Glomerular visceral epithelial cell (primary cell): ENCODE data around the gene MED27.

ENCODE experiments used
- DNase-seq: peaks from one replicate; pipeline ENCODE4 v3.0.0-alpha.2; 2016; ENCODE audit errors: extremely low spot score

The MED27 gene

GRCh38 chr9:131969469-131969989 lies 110.1 kb downstream of the MED27 start:
- DNase-seq = no peak

GRCh38 chr9:131968632-131969031 lies 111.0 kb downstream of the MED27 start:
- no peak for DNase-seq

DNA sequence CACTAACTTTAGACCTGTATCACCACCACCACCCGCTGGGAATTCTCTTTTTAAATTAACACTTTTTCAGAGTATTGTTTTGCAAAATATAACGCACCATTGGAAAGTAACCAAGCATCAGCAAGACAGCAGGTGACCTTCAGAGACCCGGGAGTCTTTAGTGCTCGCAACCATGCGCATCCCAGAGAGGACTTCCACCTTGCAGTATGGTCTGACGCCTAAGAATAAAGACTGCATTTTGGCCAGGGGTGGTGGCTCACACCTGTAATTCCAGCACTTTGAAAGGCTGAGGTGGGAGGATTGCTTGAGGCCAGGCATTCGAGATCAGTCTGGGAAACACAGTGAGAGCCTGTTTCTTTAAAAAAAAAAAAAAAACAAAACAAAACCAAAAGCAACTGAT lies 113.8 kb downstream of the MED27 start:
- DNase-seq = no peak

DNA sequence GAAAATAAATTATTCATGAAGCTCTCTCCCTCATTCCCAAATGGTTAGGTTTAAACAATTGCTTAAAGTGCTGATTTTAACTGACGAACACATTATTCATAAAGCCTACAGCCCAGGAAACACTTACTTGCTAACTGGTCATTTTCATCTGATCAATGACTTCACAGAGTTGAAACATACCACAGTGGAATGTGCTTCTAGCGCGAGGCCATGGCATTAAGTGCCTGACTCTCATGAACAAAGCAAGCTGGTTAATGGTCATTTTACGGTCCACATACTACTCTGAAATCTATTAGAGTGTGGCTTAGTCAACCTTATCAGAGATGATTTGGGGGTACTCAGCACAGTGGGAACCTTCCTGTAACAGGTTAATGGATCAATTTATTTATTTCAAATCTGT lies 114.6 kb downstream of the MED27 start:
- no peak for DNase-seq

DNA sequence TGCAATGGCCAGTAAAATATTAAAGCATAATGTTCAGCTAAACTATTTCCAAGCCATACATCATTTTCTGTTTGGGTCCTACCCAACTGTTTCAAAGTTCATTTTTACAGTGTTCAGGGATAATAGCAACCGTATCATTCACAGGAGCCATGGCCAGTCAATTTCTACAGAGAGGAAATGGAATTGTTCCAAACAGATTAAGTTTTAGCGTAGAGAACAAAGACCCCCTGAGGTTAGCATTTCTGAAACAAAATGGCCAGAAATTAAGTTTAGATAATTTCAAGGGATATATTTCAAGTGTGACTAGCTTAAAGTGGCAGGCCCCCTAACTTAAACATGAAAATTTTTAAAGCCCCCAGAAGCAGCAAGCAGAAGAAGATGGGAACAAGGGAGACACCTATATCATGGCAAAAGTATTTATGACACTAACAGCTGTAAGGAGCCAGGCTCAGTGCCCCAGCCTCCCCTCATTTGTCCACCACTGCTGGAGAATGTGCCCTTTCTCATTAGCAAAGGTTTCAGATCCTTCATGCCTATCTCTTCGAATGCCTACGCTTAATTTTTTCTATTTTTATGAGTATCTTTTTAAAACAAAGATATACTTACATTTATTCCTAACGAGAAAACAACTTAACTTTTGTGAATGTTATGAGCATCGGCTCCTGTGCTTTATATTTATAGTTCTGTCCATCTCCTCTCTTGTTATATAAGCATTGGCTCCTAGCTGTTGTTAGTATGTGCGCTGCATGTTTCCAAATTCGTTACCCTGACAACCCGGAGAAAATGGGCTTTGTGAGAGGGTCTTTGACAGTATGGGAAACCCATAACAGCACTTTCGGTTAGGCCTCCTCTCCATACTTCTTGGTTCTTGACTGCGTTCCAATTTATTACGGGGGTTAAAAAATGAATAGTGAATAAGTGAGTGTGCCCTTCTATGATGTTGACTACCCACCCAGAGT lies 116.3 kb downstream of the MED27 start:
- DNase-seq = no peak

DNA sequence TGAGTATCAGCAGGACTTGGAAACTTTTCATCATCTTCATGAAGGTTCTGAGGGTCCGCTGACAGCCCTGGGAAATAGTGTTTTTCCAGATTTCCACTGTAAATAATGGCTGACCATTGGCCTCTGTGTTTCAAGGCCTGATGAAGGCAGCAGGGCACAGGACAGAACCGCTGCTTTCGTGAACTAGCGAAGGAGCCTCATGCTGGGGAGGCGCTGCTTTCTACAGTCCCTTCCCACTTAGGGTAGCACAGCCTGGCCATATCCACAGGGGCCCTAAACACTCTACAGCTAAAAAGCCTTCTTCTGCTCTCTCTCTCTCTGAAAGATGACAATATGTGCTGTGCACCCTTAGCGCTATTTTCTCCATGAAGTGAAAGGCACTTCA lies 118.2 kb downstream of the MED27 start:
- DNase-seq = no peak

GRCh38 chr9:131960851-131961495 lies 118.7 kb downstream of the MED27 start:
- peak; percentile 6 for DNase-seq

GRCh38 chr9:131960311-131960710 lies 119.4 kb downstream of the MED27 start:
- DNase-seq = no peak

DNA sequence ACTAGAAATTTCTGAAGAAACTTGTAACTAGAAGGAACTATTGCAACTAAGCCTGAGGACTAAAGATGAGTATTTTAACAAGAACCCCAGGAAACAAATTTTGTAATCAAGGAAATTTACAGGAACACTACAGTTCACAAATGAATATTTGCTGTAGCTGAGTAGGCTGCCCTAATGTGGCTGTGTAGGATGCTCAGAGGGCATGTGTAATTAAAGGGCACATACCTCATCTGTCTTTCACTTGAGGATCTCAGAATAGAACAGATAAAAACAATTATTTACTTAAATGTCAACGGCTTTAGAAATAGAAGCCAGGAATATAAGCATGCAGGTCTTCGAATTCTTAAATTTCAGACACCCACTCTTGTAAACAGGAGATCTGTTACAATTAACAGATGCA lies 119.8 kb downstream of the MED27 start:
- no peak for DNase-seq

GRCh38 chr9:131959056-131959455 lies 120.6 kb downstream of the MED27 start:
- DNase-seq = no peak

DNA sequence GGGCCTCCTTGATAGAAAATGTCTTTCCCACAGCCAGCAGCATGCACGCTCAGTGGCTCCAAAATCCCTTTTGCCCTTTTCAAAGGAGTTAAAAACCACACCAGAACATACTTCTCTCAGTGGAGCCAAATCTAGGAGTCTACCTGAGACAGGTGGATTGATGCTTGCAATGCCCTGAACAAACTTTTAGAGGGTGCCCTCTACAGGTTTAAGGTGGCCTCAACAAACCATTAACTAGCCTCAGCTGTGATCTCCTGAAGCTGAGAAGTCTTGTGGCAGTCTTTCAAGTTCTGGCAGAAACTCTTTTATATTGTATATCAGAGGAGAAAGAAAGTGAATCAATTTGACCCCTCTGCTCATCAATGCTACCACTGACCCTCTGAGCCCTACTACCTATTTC lies 125.4 kb downstream of the MED27 start:
- DNase-seq = no peak

GRCh38 chr9:131951905-131952304 lies 127.8 kb downstream of the MED27 start:
- no peak for DNase-seq

GRCh38 chr9:131951155-131951554 lies 128.5 kb downstream of the MED27 start:
- no peak for DNase-seq

GRCh38 chr9:131950487-131950886 lies 129.2 kb downstream of the MED27 start:
- DNase-seq = no peak

DNA sequence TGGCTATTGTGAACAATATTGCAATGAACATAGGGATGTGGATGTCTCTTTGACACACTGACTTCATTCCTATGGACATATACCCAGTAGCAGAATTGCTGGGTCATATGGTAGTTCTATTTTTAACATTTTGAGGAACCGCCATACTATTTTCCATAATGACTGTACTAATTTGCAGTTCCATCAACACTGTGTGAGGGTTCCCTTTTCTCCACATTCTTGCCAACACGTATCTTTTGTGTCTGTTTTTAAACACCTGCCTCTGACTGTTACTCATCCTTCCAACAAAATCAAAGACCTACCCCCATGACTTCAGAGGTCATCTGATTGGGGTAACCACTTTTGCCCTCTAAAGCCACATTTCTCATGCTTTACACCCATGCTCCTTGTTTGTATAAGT lies 133.5 kb downstream of the MED27 start:
- DNase-seq = no peak

DNA sequence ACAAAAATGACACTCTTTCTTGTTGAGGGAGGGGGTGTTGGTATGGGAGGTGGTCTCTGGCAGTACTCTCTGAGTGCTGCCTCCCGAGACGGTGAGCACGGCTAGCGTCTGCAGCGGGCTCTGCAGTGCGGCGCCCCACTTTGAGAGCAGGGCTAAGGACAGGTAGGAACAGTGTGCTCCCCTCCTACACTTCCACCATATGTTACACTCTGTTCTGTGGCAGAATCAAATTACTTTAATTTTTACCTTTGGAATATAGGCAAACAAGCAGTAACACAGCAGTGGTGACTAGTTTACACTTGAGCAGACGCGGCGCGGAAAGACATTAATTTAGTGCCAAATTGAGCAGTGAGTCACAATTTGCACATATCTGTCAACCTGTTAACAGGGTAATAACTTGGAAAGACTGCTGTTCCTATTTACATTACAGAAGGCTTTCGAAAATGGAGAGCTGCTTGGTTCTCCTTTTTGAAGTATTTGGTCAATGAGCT lies 136.3 kb downstream of the MED27 start:
- DNase-seq = no peak

DNA sequence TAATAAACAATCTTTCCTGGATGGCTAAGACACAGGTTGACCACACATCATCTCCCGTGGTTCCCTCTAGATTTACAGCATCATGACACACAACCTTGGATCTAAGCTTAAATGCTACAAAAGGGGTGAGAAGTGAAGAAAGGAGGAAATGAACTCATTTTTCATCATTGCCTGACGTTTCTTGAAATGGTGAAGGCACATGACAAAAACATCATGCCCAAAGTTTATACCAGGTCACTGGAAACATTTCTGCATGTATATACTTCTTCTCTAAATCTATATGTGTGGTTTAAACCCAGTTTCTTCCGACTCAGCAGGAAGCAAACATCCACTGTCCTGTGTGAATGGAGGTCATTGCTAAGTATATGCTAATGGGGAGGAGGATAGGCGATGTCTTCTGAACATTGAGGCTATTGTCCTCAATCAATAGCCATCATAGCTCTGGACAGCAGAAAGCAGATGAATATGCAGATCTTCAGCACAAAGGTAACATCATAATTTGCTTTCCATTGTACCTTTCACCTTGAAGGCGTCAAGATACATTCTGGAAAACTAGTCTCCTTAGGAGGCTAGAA lies 137.4 kb downstream of the MED27 start:
- no peak for DNase-seq

- no peak for DNase-seq
Observed at GRCh38 chr9:131937451-131937850, 142.2 kb downstream of the MED27 start.

DNA sequence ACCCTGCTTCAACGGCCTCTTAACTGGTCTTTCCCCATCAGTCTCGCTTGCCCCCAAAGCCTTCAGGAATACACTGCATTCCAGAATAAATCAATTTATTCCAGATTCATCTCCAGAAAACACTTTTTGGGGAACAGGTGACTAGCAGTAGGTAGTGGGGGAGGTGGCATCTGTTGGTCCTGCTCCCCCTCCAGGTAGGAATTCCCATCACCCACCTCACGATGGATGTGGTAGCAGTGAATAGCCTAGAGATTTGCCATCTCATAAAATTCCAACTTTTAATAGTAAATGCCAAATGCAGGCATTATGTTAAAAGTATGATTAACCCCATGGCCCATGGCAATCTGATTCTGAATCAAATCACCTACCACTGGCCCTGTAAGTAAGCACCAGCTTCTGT lies 142.7 kb downstream of the MED27 start:
- no peak for DNase-seq

DNA sequence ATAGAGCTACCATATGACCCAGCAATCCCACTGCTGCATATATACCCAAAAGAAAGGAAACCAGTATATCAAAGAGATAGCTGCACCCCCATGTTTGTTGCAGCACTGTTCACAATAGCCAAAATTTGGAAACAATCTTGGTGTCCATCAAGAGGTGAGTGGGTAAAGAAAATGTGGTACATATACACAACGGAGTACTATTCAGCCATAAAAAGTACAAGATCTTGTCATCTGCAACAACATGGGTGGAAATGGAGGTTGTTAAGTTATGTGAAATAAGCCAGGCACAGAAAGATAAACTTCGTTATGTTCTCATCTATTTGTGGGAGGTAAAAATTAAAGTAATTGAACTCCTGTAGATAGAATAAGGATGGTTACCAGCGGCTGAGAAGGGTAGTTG lies 145.0 kb downstream of the MED27 start:
- no peak for DNase-seq

GRCh38 chr9:131927091-131927490 lies 152.6 kb downstream of the MED27 start:
- DNase-seq = no peak

DNA sequence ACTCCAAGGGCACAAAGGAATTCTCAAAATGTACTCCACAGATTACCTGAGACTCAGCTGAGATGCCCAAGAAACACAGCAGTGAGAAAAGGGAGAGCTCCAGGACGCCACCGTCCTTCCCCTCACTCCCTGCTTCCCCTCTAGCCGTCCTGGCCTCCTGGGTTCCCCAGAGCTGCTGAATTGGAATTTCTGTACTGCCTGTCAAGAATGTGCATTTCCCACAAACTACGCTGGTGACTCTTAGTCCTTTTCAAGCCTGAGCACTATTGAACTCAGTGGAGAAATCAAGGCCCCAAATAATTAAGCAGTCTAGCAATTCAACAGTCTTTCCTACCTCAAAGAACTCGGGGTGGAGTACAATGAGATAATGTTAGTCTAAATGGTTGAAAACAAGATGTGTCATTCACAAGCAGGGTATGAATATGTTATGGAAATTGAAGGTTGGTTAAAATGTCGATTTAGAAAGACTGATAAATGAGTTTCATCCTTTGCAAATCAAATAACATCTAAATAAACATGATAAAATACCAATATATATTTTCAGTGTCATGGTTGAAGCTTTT lies 153.2 kb downstream of the MED27 start:
- DNase-seq = no peak
